VCaP (cell line): ENCODE data around the gene UBE4A.

ENCODE experiments used
- H3K27ac ChIP-seq: fragments of 450-650 bp; 2 replicates; pipeline ENCODE4 v1.5.1; 2017
- TF ChIP-seq, protein P1 (sequence below): fragments of 450-650 bp; conservative IDR thresholded peaks from 2 replicates; pipeline ENCODE4 v1.5.1; 2017; ENCODE audit warnings: mild to moderate bottlenecking, moderate library complexity

Gene UBE4A

DNA sequence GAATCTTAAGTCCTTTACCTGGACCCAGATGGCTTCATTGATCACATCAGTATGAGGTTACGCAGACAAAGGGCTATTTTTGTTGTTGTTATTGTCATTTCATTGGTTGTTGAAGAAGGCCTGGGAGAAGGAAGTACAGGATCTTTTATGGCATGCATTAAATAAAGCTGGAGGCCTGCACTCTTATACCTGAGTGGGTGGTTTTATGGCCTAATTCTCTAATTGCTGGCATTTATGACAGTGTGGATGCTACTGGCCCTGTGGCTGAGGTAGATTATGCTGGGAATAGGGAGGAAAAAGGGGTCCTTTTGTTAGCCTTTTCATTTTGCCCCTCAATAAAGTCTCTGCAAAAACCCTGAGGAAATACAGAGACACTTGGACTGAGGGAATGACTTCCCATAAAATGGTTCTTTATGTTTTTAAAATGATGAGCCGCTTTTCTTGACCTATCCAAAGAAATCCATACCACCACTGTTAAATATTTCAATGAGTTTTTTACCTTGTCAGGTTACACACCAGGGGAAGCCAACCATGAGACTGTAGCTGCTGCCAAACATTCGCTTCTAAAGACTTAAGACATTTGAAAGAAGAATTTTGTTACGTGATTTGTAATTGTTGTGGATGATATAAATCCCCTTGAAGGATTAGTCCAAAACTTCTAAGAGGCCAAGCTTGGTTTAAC is 83.6 kb downstream of the UBE4A start:
- TF ChIP-seq, protein P1, sequence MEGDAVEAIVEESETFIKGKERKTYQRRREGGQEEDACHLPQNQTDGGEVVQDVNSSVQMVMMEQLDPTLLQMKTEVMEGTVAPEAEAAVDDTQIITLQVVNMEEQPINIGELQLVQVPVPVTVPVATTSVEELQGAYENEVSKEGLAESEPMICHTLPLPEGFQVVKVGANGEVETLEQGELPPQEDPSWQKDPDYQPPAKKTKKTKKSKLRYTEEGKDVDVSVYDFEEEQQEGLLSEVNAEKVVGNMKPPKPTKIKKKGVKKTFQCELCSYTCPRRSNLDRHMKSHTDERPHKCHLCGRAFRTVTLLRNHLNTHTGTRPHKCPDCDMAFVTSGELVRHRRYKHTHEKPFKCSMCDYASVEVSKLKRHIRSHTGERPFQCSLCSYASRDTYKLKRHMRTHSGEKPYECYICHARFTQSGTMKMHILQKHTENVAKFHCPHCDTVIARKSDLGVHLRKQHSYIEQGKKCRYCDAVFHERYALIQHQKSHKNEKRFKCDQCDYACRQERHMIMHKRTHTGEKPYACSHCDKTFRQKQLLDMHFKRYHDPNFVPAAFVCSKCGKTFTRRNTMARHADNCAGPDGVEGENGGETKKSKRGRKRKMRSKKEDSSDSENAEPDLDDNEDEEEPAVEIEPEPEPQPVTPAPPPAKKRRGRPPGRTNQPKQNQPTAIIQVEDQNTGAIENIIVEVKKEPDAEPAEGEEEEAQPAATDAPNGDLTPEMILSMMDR: no peak
- no peak overlapping the region for H3K27ac ChIP-seq

DNA sequence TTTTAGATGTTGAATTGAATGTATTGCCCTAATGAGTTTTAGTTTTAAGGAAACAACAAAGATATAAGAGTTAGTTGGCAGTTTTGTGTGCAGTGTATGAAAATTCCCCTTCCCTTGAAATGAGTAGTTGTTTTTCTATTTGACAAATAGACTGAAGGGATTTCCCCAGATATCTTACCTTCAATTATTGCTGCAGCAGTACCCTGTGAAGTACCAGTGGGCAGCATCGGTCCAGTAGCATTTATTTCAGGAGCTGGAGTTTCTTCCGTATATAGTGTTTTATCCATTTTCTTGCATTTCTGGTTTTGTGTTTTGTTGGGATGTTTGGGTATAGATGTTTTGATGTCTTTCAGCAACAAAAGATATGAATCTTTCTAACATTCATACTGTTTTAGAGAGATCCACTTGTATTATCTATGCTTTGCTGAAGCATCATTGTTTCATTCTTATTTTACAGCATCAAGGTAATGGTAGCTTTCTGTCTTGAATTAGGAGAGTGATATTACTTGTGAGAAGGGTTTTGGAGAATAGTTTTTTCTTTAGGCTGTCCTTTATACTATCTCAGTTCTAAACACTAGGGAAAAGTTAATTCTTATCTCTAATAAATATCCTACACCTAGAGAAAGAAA is 84.3 kb downstream of the UBE4A start:
- H3K27ac ChIP-seq: 0 out of 2 replicates have a peak overlapping the region, but pooled peaks have one; percentile 0

DNA sequence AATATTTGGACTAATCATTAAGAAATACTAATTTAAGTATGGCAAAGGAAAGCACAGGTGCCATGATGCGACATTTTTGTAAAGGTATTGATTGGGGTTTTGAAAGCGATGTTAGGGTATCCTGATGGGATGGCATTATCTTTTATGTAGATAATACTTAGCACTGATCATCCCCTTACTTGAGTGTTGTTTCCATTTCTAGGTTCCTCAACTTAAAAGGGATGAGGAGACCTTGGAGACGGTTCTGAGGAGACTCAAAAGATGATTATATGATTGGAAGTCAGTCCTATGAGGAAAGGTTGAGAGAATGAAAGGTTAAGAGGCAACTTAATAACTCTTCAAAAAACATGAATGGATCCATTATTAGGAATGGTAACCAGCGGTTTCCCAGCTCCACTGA is 88.0 kb downstream of the UBE4A start:
- H3K27ac ChIP-seq: no peak overlapping the region
- TF ChIP-seq, protein P1: no peak

More for the DNA sequence above, 84.3 kb downstream of the UBE4A start:
- TF ChIP-seq, protein P1: no peak

DNA sequence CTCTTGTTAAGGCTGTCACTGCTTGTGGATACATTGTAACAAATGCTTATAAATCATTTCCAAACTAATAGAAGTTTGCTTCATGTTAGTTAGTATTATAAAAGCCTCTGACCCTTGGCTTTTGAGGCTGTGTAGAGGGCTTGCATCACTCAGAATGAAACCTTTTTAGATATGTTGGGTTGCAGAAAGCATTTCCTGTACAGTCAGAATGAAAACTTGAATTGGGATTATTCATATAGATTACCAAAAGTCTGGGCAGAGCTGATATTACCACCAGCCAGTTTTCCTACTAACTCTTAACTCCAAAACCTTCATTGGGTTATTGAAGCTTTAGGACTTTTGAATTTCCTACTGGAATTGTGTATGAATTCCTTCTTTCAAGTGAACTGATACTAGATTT is 88.9 kb downstream of the UBE4A start:
- TF ChIP-seq, protein P1: no peak
- H3K27ac ChIP-seq: no peak overlapping the region
